Vagina (tissue), 2 donors: ENCODE measurements around the gene KCNIP4.

ENCODE experiments used
- POLR2A ChIP-seq, 2 donors: fragments of 450-650 bp; IDR thresholded peaks; one replicate each; pipeline ENCODE4 v1.6.1; 2017; ENCODE audit warnings: antibody characterized with exemption in 2 of 2, mild to moderate bottlenecking in 2 of 2, moderate library complexity in 2 of 2
- POLR2AphosphoS5 ChIP-seq, 2 donors: sonication (generic); formaldehyde crosslinking; IDR thresholded peaks; one replicate each; pipeline ENCODE4 v1.9.0; 2017; ENCODE audit warnings: antibody characterized with exemption in 2 of 2, mild to moderate bottlenecking in 2 of 2, low read depth in 1 of 2; ENCODE audit not compliant: insufficient read depth in 1 of 2
- TF ChIP-seq, protein P1 (sequence below), 3 experiments: fragments of 450-650 bp in 2 of 3; fragments of 200-600 bp in 1 of 3; sonication (generic) in 1 of 3; IDR thresholded peaks; one replicate each; pipeline ENCODE4 v1.5.1; 2017 to 2019; ENCODE audit warnings: antibody characterized with exemption in 3 of 3, mild to moderate bottlenecking in 2 of 3, moderate library complexity in 2 of 3

DNA sequence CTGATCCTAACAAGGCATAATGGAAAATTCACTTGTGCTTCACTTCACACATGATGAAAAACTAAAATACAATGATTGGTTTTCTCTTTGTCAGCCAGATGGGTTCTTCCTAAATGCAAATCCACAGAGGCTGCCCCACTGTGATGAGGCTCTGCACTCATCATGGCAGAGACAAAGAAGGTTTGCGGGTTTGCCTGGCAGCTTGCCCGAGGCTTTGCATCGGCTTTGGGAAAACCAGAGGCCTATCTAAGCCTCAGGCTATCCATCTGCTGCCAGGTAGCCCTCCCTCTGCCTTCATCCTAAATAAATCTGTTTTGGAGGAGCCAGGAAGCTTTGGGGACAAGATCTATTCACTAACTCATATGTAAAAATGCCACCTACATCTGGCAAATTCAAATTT is 1004.1 kb downstream of the KCNIP4 start:
- TF ChIP-seq POLR2A (IDR thresholded peaks at IDR 0.05) = no peak
- TF ChIP-seq, protein P1, sequence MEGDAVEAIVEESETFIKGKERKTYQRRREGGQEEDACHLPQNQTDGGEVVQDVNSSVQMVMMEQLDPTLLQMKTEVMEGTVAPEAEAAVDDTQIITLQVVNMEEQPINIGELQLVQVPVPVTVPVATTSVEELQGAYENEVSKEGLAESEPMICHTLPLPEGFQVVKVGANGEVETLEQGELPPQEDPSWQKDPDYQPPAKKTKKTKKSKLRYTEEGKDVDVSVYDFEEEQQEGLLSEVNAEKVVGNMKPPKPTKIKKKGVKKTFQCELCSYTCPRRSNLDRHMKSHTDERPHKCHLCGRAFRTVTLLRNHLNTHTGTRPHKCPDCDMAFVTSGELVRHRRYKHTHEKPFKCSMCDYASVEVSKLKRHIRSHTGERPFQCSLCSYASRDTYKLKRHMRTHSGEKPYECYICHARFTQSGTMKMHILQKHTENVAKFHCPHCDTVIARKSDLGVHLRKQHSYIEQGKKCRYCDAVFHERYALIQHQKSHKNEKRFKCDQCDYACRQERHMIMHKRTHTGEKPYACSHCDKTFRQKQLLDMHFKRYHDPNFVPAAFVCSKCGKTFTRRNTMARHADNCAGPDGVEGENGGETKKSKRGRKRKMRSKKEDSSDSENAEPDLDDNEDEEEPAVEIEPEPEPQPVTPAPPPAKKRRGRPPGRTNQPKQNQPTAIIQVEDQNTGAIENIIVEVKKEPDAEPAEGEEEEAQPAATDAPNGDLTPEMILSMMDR (IDR thresholded peaks at IDR 0.05) = no peak
- no peak for TF ChIP-seq POLR2AphosphoS5 (IDR thresholded peaks at IDR 0.05; ENCODE audit: insufficient read depth in 1 of 2, low read depth in 1 of 2)
